ENCODE results near the gene SIRT5. TPM values are rescaled to one million over a fixed set of nuclear protein-coding genes. Genes with fewer than 3 reads are reported as not detected.
A peak's percentile ranks its signal among the peaks of the same experiment; 100 is the strongest.

The SIRT5 gene
- total RNA-seq, 1 donor from 2014 or later, result 58.0 TPM

DNA sequence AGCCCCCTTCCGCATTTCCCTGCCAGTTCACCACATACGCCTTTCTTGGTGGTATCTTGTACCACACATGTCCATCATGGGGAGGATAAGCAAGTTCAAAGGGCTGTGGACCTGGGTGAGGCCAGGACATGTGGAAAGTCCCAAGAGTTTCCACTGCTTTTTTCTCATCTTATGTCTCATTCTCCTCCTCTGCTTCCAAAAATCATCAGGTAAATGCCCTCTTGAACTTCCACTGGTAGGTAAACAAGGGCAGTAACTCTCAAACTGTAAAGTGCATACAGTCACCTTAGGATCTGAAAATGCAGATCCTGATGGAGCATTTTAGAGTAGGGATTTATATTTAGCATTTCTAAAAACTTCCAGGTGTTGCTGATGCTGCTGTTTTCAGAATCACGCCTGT lies 7.9 kb upstream of the SIRT5 start:
- intact Hi-C loops (cut with micrococcal nuclease), result no loop called here
- Histone ChIP-seq H3K9me3 (replicated peaks) (no peaks in the 10 kb centered on the region), H3K27me3 (ENCODE audit: low read depth) (no peaks in the 10 kb centered on the region), H3K4me3 (no peak overlapping the region), H3K4me1 (peaks cover 3% of the 10 kb centered on the region), H3K36me3 (no peaks in the 10 kb centered on the region), H3K27ac (replicated peaks) (no peak overlapping the region)
- TF ChIP-seq, protein P1, sequence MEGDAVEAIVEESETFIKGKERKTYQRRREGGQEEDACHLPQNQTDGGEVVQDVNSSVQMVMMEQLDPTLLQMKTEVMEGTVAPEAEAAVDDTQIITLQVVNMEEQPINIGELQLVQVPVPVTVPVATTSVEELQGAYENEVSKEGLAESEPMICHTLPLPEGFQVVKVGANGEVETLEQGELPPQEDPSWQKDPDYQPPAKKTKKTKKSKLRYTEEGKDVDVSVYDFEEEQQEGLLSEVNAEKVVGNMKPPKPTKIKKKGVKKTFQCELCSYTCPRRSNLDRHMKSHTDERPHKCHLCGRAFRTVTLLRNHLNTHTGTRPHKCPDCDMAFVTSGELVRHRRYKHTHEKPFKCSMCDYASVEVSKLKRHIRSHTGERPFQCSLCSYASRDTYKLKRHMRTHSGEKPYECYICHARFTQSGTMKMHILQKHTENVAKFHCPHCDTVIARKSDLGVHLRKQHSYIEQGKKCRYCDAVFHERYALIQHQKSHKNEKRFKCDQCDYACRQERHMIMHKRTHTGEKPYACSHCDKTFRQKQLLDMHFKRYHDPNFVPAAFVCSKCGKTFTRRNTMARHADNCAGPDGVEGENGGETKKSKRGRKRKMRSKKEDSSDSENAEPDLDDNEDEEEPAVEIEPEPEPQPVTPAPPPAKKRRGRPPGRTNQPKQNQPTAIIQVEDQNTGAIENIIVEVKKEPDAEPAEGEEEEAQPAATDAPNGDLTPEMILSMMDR (IDR thresholded peaks at IDR 0.05; ENCODE audit: borderline replicate concordance), result no peak
- no peak for DNase-seq

DNA sequence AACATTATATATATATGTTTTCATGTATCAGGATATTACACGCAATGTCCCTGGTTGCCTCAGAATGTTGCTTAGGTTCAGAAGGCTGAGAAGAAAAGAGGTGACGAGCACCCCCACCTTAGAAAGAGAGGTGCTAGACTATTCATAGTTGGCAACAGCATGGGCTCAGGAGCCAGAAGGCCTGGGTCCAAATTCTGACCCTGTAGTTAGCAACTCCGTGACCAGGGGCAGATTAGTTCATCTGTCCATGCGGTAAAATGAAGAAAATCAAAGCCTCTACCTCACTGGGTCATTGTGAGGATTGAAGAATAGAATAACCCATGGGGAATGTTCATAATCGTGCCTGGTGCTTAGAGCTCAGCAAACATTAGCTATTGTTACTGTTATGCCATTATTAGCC lies 5.4 kb upstream of the SIRT5 start:
- intact Hi-C loops (cut with micrococcal nuclease), result no loop called here
- no peak for DNase-seq
- Histone ChIP-seq H3K9me3 (replicated peaks) (no peaks in the 10 kb centered on the region), H3K27me3 (ENCODE audit: low read depth) (no peaks in the 10 kb centered on the region), H3K27ac (replicated peaks) (no peak overlapping the region), H3K4me1 (peaks cover 14% of the 10 kb centered on the region), H3K36me3 (no peaks in the 10 kb centered on the region), H3K4me3 (no peak overlapping the region)
- TF ChIP-seq, protein P1 (IDR thresholded peaks at IDR 0.05; ENCODE audit: borderline replicate concordance), result no peak

DNA sequence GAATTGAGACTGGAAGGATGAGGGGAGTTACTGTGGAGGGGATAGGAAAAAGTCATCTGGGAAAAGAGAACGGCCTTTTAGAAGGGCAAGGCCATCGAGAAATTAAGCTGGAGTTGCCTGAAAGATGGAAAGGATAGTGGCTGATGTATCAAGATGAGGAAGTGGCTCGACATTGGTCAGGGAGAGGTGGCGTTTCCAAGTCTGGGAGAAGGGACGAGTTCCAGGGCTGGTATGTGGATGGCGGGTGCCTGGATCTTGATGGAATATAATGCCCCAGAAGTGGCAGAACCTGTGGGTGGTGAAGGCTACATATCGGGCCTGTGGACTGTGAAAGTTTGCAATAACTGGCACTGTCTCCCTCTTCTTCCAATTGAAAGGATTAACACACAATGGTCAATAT lies 2.2 kb upstream of the SIRT5 start:
- TF ChIP-seq, protein P1 (IDR thresholded peaks at IDR 0.05; ENCODE audit: borderline replicate concordance), result no peak
- H3K27me3 ChIP-seq (ENCODE audit: low read depth), result no peaks in the 10 kb centered on the region
- no peak overlapping the region for H3K4me3 ChIP-seq
- no peak overlapping the region for H3K27ac ChIP-seq (replicated peaks)
- DNase-seq, result no peak
- H3K36me3 ChIP-seq, result no peaks in the 10 kb centered on the region
- H3K4me1 ChIP-seq, result peaks cover 32% of the 10 kb centered on the region
- intact Hi-C loops (cut with micrococcal nuclease), result no loop called here
- H3K9me3 ChIP-seq (replicated peaks), result no peaks in the 10 kb centered on the region

DNA sequence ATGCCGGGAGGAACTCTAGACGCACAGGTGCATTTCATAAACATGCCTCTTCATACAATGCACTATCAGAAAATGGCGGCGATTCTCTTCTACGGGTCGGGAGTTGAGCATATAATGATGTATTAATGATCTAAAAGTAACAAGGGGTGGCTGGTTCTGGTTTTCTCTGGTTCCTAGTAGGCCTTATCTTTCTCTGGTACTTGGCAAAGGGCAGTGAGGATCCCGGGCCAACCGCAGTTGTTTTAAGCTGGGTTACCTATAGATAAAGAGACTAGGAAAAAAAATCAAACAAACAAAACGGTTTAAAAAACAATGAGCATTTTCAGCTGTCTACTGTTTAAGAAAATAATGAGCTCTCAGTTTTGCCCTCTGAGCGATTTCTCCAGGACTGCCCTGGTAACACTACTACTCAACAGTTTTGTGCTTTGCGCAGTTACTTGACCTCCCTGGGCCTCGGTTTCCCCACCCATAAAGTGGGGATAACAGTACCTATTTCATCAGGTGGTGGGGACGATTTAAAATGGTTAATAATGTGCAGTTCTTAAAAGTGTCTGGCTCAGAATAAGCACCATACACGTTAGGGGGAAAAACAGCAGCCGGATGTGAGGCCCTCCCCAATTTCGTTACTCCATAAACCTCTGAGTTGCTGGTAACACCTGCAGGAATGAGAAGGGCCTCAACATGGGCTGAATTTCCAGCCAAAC lies 1.3 kb upstream of the SIRT5 start:
- no peaks in the 10 kb centered on the region for H3K27me3 ChIP-seq (ENCODE audit: low read depth)
- peaks cover 38% of the 10 kb centered on the region for H3K4me1 ChIP-seq
- H3K9me3 ChIP-seq (replicated peaks), result no peaks in the 10 kb centered on the region
- H3K27ac ChIP-seq (replicated peaks), result peak overlapping the region; percentile 99
- intact Hi-C loops (cut with micrococcal nuclease), result no loop called here
- TF ChIP-seq, protein P1 (IDR thresholded peaks at IDR 0.05; ENCODE audit: borderline replicate concordance), result no peak
- no peaks in the 10 kb centered on the region for H3K36me3 ChIP-seq
- no peak for DNase-seq
- H3K4me3 ChIP-seq, result peak overlapping the region; percentile 83

DNA sequence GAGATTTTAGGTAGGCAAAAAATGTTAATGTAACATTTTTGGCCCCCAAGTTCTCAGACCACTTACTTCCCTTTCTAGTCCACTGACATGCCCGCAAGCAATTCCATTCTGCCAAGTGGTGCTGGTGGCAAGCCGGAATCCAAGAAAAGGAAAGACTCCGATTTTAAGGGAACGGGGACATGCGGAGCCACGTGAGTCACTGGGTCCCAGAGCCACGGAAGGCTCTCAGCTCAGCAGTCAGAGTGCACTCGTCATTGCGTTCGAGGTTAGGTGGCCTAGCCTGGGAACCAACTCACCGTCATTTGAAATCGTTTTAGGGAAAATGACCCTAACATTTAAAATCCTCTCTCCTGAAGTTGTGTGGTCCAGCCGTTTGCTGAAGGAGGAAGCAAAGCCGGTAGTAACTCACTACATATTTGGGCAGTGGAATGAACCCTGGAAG lies 711 bp upstream of the SIRT5 start:
- peak overlapping the region; percentile 99 for H3K27ac ChIP-seq (replicated peaks)
- no peaks in the 10 kb centered on the region for H3K9me3 ChIP-seq (replicated peaks)
- peak; percentile 30 for DNase-seq
- H3K4me3 ChIP-seq, result peak overlapping the region; percentile 83
- intact Hi-C loops (cut with micrococcal nuclease), result no loop called here
- TF ChIP-seq, protein P1 (IDR thresholded peaks at IDR 0.05; ENCODE audit: borderline replicate concordance), result no peak
- H3K27me3 ChIP-seq (ENCODE audit: low read depth), result no peaks in the 10 kb centered on the region
- no peaks in the 10 kb centered on the region for H3K36me3 ChIP-seq
- H3K4me1 ChIP-seq, result peaks cover 38% of the 10 kb centered on the region

Data from left ventricle myocardium inferior (tissue), 1 donor.